Measurements from ENCODE around the gene C10orf53. TPM values are rescaled to one million over a fixed set of nuclear protein-coding genes. Genes with fewer than 3 reads are reported as not detected.

Gene C10orf53
- total RNA-seq, 1 experiment from 2014 or later: not detected

DNA sequence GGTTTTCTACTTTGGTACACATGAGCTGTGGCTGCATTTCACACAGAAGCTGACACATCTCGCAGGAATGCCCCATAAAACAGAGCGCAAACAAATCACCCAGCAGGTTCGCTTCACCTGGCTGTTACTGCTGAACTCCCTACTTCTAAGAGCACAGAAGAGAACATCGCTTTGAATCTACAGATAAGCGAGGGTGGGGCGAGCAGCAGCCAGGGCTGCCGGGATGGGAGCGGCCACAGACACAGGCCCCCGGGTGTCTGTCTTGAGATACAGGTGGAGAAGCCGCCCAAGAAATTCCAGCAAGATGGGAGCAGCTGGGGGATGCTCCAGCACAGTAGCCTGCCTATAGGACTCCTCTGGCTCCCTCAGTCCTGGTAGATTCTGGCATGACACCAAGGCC lies 55.2 kb downstream of the C10orf53 start:
- WGBS (ENCODE audit: extremely low coverage, insufficient read length, low lambda C conversion rate): no CpG with 5 or more reads among the region's 10 CpGs
- H2BK5ac ChIP-seq (ENCODE audit: insufficient read length, low read length): no peak overlapping the region
- no peaks in the 10 kb centered on the region for H3K9me3 ChIP-seq (ENCODE audit: control insufficient read depth, low read depth, low read length)

More for the DNA sequence above, 55.2 kb downstream of the C10orf53 start:
- H3K79me1 ChIP-seq (ENCODE audit: insufficient read depth, low read depth, low read length, poor library complexity, severe bottlenecking): no peaks in the 10 kb centered on the region
- H3K27me3 ChIP-seq (ENCODE audit: insufficient read depth, low read length): no peaks in the 10 kb centered on the region
- no peak overlapping the region; a peak in 1 of 5 replicates for H3K4me3 Mint-ChIP-seq
- H3K4me1 Mint-ChIP-seq: no peaks in the 10 kb centered on the region
- peaks cover 7 to 12% (median 11%) of the 10 kb centered on the region in 3 experiments; a peak in 5 of 7 replicates for H3K36me3 Mint-ChIP-seq (ENCODE audit: insufficient read depth in 1 of 3, low read depth in 3 of 3)
- peak; percentile 18 for DNase-seq
- H4K8ac ChIP-seq (replicated peaks; ENCODE audit: insufficient read length, low read depth, low read length): no peak overlapping the region
- H3K23ac ChIP-seq (ENCODE audit: insufficient read length, low read depth, low read length): no peak overlapping the region
- no peak overlapping the region for H2AK5ac ChIP-seq (ENCODE audit: insufficient read length, low read length)
- H2AFZ ChIP-seq (ENCODE audit: low read length): no peak overlapping the region
- H4K5ac ChIP-seq (ENCODE audit: insufficient read length, low read depth, low read length): no peak overlapping the region
- no peak overlapping the region for H3K27ac Mint-ChIP-seq
- H3K4me1 ChIP-seq (ENCODE audit: insufficient read depth, low read length): no peaks in the 10 kb centered on the region
- TF ChIP-seq, protein P1, sequence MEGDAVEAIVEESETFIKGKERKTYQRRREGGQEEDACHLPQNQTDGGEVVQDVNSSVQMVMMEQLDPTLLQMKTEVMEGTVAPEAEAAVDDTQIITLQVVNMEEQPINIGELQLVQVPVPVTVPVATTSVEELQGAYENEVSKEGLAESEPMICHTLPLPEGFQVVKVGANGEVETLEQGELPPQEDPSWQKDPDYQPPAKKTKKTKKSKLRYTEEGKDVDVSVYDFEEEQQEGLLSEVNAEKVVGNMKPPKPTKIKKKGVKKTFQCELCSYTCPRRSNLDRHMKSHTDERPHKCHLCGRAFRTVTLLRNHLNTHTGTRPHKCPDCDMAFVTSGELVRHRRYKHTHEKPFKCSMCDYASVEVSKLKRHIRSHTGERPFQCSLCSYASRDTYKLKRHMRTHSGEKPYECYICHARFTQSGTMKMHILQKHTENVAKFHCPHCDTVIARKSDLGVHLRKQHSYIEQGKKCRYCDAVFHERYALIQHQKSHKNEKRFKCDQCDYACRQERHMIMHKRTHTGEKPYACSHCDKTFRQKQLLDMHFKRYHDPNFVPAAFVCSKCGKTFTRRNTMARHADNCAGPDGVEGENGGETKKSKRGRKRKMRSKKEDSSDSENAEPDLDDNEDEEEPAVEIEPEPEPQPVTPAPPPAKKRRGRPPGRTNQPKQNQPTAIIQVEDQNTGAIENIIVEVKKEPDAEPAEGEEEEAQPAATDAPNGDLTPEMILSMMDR (conservative IDR thresholded peaks at IDR 0.05): no peak
- H3K14ac ChIP-seq (ENCODE audit: insufficient read depth, low read length): no peak overlapping the region
- H3K23me2 ChIP-seq (ENCODE audit: insufficient read length, low read depth, low read length, poor library complexity, severe bottlenecking): no peaks in the 10 kb centered on the region
- no peak overlapping the region for H3K27ac ChIP-seq (ENCODE audit: insufficient read length, low read depth, low read length)
- H2BK20ac ChIP-seq (ENCODE audit: low read depth, low read length, poor library complexity, severe bottlenecking): no peak overlapping the region
- H3K9me3 Mint-ChIP-seq: no peaks in the 10 kb centered on the region
- H2BK15ac ChIP-seq (ENCODE audit: low read depth, low read length): no peak overlapping the region
- no peak overlapping the region for H3K56ac ChIP-seq (ENCODE audit: insufficient read length, low read depth, low read length)
- no peaks in the 10 kb centered on the region for H3K27me3 Mint-ChIP-seq (ENCODE audit: low read depth)
- H3K18ac ChIP-seq (ENCODE audit: insufficient read length, low read depth, low read length): no peak overlapping the region
- H2BK120ac ChIP-seq (ENCODE audit: low read depth, low read length, poor library complexity, severe bottlenecking): no peak overlapping the region
- H3T11ph ChIP-seq (ENCODE audit: low read length): no peak overlapping the region
- no peak overlapping the region for H2BK12ac ChIP-seq (ENCODE audit: insufficient read length, low read depth, low read length)
- no peak overlapping the region for H3K4me2 ChIP-seq (ENCODE audit: insufficient read depth, insufficient read length, low read length)
- H3K79me2 ChIP-seq (ENCODE audit: insufficient read depth, low read length): no peaks in the 10 kb centered on the region
- H3K4ac ChIP-seq (ENCODE audit: low read depth, low read length): no peak overlapping the region
- H3K9ac ChIP-seq (ENCODE audit: extremely low read depth, insufficient read length, low read length): no peak overlapping the region
- H4K20me1 ChIP-seq (ENCODE audit: control insufficient read depth, insufficient read depth, insufficient read length): no peaks in the 10 kb centered on the region
- no peak overlapping the region for H4K91ac ChIP-seq (ENCODE audit: insufficient read length, low read depth, low read length)
